GM06990 (cell line): ENCODE data around the gene REG3G.
"Not testable (repeated sequence)": the region's sequence is repeated elsewhere in the genome, so short reads cannot be mapped to it uniquely, and the experiment has no call there.

Experiments used
- DNase-seq: peaks from one replicate; pipeline ENCODE4 v3.0.0-alpha.2; 2011; ENCODE audit not compliant: insufficient read length; ENCODE audit errors: extremely low read depth
- H3K27me3 ChIP-seq: replicated peaks from 2 replicates; pipeline ENCODE4 v1.6.0; 2011; ENCODE audit warnings: low read length; ENCODE audit not compliant: control insufficient read depth, insufficient read depth
- H3K36me3 ChIP-seq: 2 replicates; pipeline ENCODE4 v1.5.1; 2011; ENCODE audit warnings: low read length; ENCODE audit not compliant: control insufficient read depth, insufficient read depth
- H3K4me3 ChIP-seq: replicated peaks from 2 replicates; pipeline ENCODE4 v1.5.1; 2011; ENCODE audit warnings: low read depth, mild to moderate bottlenecking, control low read depth, low read length
- TF ChIP-seq, protein P1 (sequence below): IDR thresholded peaks from 2 replicates; pipeline ENCODE4 v1.5.1; 2011; ENCODE audit warnings: low read length, control low read depth, mild to moderate bottlenecking, inconsistent platforms; ENCODE audit not compliant: insufficient read depth, poor library complexity, severe bottlenecking

Gene REG3G

DNA sequence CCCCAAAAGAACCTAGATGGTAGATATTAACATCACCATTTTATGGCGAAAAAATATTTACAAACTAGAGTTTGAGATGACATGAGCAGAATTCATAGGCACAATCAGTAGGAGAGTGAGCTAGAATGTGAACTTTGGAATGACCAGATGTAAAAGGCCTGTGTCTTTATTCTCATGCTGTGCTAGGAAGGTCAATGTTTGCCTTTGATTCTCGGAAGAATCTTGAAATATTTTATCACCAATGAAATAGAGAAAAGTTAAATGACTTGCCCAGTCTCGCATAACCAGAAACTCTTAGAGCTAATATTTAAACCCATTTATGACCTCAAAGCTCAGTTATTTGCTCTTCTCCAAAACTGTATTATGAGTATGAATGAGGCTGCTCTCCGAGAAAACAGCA, 9.2 kb upstream of the REG3G start:
- TF ChIP-seq, protein P1, sequence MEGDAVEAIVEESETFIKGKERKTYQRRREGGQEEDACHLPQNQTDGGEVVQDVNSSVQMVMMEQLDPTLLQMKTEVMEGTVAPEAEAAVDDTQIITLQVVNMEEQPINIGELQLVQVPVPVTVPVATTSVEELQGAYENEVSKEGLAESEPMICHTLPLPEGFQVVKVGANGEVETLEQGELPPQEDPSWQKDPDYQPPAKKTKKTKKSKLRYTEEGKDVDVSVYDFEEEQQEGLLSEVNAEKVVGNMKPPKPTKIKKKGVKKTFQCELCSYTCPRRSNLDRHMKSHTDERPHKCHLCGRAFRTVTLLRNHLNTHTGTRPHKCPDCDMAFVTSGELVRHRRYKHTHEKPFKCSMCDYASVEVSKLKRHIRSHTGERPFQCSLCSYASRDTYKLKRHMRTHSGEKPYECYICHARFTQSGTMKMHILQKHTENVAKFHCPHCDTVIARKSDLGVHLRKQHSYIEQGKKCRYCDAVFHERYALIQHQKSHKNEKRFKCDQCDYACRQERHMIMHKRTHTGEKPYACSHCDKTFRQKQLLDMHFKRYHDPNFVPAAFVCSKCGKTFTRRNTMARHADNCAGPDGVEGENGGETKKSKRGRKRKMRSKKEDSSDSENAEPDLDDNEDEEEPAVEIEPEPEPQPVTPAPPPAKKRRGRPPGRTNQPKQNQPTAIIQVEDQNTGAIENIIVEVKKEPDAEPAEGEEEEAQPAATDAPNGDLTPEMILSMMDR: no peak
- Histone ChIP-seq H3K36me3 (no peaks in the 10 kb centered on the region), H3K4me3 (no peak overlapping the region), H3K27me3 (no peaks in the 10 kb centered on the region)
- no peak for DNase-seq

DNA sequence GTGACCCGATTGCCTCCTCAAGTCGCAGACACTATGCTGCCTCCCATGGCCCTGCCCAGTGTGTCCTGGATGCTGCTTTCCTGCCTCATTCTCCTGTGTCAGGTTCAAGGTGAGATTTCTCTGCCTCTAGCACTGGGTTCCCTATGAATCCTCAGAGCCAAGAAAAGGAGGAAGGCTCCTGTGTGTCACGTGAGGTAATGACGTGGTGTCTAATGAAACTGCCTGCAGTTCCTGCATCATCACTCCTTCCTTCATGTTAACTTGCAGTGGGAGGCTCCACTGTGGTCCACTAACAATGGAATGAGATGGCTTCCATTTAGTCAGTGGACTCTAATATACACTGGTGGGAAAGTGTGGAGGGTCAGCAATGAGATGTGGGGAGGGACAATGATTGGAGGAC, 559 bp downstream of the REG3G start:
- no peak overlapping the region for H3K4me3 ChIP-seq
- TF ChIP-seq, protein P1: no peak
- DNase-seq: no peak

DNA sequence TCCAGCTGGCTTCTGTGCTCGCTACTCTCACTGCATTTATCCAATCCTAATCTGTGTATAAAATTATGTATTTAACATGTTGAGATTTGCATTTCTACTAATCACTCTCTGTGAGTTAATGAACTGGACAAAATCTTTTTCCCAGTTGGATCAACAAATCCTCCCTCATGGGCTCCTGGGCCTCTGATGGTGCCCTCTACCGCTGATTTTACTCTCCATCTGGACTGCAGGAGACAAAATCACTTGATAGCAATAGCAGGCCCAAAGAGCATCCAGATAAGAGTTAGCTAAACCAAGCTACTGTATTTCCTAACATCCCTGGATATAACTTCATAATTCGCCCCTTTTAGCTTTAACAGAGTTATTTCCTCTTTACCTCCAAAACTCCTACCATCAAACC, 14.4 kb downstream of the REG3G start:
- Histone ChIP-seq H3K36me3 (no peaks in the 10 kb centered on the region), H3K4me3 (no peak overlapping the region), H3K27me3 (no peaks in the 10 kb centered on the region)
- TF ChIP-seq, protein P1: no peak
- DNase-seq: no peak

More for the DNA sequence above, 559 bp downstream of the REG3G start:
- no peaks in the 10 kb centered on the region for H3K36me3 ChIP-seq
- H3K27me3 ChIP-seq: no peaks in the 10 kb centered on the region

DNA sequence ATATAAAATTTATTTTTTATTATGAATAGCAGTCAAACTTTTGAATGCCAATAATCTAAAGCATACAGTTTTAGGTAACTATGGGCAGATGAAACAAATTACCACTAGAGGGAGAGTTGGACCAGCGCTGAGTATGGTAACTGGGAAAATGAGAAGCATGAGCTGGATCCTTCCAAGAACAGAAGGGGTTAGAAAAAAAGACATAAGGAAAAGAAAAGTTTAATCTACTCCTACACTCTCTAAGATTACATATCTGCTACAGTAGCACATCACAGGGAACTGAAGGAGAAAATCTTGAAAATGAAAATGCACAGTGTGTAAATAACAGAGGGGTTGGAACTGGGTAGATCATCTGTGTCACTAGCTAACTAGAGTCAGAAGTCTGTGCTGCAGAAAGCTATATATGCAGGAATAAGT, 15.5 kb downstream of the REG3G start:
- Histone ChIP-seq H3K4me3 (no peak overlapping the region), H3K27me3 (no peaks in the 10 kb centered on the region), H3K36me3 (no peaks in the 10 kb centered on the region)
- TF ChIP-seq, protein P1: peak; percentile 35
- DNase-seq: no peak

DNA sequence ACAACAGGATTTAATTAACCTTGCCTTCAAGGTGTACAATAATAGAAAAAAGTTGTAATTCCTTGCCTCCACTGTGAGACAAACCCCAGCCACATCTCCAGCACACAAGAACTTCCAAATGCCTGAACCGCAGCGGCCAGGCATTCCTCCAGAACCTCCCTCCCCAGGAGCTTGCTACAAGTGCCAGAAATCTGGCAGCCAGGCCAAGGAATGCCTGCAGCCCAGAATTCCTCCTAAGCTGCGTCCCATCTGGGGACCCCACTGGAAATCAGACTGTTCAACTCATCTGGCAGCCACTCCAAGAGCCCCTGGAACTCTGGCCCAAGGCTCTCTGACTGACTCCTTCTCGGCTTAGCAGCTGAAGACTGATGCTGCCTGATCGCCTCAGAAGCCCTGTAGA, 28.0 kb downstream of the REG3G start:
- H3K36me3 ChIP-seq, DNase-seq, H3K4me3 ChIP-seq, H3K27me3 ChIP-seq: not testable (repeated sequence)

DNA sequence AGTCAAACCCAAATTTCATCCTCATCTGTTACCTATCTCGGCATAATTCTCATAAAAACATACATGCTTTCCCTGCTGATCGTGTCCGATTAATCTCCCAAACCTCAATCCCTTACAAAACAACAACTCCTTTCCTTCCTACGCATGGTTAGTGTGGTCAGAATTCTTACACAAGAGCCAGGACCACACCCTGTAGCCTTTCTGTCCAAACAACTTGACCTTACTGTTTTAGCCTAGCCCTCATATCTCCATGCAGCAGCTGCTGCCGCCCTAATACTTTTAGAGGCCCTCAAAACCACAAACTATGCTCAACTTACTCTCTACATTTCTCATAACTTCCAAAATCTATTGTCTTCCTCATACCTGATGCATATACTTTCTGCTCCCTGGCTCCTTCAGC, 29.3 kb downstream of the REG3G start:
- H3K27me3 ChIP-seq, H3K4me3 ChIP-seq, DNase-seq, H3K36me3 ChIP-seq: not testable (repeated sequence)

DNA sequence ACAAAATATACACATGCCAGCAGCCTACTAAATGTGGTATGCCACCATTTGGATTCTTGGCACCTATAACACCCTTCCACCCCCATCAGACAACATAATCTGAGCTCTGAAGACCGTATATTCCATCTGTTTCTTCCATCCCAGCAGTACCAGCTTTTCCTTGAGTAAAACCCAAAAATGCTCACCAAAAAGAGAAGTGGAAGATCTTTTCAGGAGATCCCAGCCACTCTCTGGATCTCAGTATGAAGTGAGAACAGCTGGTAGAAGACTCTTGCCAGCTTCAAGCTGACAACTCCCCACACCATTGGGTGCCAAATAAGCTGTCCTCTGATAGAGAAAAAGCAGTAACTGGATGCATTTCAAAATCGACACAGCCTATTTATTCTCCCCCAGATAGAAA, 39.7 kb downstream of the REG3G start:
- no peaks in the 10 kb centered on the region for H3K36me3 ChIP-seq
- H3K27me3 ChIP-seq: no peaks in the 10 kb centered on the region
- TF ChIP-seq, protein P1: no peak
- no peak overlapping the region for H3K4me3 ChIP-seq
- DNase-seq: no peak
